Testis (tissue), 2 donors: ENCODE data around the gene C3.

ENCODE experiments used
- POLR2A ChIP-seq: fragments of 450-650 bp; IDR thresholded peaks from one replicate; pipeline ENCODE4 v1.6.1; 2017; ENCODE audit warnings: antibody characterized with exemption, mild to moderate bottlenecking, moderate library complexity
- TF ChIP-seq, protein P1 (sequence below), 3 experiments: fragments of 450-650 bp in 2 of 3; fragments of 200-600 bp in 1 of 3; sonication (generic) in 1 of 3; IDR thresholded peaks; one replicate each; pipeline ENCODE4 v1.5.1; 2016 to 2019; ENCODE audit warnings: antibody characterized with exemption in 3 of 3, mild to moderate bottlenecking in 2 of 3, moderate library complexity in 1 of 3

DNA sequence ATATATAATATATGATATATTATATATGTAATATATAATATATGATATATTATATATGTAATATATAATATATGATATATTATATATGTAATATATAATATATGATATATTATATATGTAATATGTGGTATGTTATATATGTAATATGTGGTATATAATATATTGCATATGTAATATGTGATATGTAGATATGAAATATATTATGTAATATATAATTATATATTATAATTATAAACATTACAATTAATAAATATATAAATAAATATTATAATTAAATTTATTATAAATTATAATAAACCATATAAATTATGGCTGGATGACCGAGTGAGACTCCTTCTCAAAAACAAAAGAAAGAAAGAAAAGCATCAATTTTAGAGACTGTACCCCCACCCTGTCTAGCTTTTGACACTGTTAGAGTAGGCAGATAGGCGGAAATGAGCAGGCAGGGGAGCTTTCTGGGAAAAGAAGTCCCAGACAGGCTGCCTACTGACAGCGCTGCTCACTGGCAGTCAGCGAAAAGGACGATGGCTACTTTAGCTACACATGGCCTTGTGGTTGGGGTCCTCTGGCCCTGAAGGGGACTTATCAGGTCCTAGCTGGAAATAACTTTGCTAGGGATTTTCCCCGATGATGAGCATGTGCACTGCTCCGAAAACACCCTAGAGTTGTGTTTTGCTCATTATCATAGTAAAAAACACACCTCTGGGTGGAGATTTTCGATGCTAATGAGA, 19.7 kb downstream of the C3 start:
- TF ChIP-seq, protein P1, sequence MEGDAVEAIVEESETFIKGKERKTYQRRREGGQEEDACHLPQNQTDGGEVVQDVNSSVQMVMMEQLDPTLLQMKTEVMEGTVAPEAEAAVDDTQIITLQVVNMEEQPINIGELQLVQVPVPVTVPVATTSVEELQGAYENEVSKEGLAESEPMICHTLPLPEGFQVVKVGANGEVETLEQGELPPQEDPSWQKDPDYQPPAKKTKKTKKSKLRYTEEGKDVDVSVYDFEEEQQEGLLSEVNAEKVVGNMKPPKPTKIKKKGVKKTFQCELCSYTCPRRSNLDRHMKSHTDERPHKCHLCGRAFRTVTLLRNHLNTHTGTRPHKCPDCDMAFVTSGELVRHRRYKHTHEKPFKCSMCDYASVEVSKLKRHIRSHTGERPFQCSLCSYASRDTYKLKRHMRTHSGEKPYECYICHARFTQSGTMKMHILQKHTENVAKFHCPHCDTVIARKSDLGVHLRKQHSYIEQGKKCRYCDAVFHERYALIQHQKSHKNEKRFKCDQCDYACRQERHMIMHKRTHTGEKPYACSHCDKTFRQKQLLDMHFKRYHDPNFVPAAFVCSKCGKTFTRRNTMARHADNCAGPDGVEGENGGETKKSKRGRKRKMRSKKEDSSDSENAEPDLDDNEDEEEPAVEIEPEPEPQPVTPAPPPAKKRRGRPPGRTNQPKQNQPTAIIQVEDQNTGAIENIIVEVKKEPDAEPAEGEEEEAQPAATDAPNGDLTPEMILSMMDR (IDR thresholded peaks at IDR 0.05), result no peak
- no peak for TF ChIP-seq POLR2A
